HepG2 (cell line): ENCODE results near the gene PCDH12. TPM values are rescaled to one million over a fixed set of nuclear protein-coding genes. Genes with fewer than 3 reads are reported as not detected.

Source experiments
- CENPX ChIP-seq: sonication (generic); formaldehyde crosslinking; IDR thresholded peaks from 2 replicates; pipeline ENCODE4 v1.9.0; 2021; ENCODE audit warnings: mild to moderate bottlenecking, missing genetic modification reagents, moderate library complexity
- ERF ChIP-seq: IDR thresholded peaks from 2 replicates; pipeline ENCODE4 v1.6.1; 2018; ENCODE audit warnings: missing biosample characterization, missing genetic modification reagents
- MXI1 ChIP-seq: IDR thresholded peaks from 3 replicates; pipeline ENCODE4 v1.6.1; 2012; ENCODE audit warnings: low read depth, low read length, inconsistent platforms, borderline replicate concordance
- NCOA2 ChIP-seq: sonication (generic); formaldehyde crosslinking; IDR thresholded peaks from 2 replicates; pipeline ENCODE4 v1.8.0; 2022; ENCODE audit warnings: inconsistent platforms
- RELA ChIP-seq: sonication (generic); formaldehyde crosslinking; IDR thresholded peaks from 2 replicates; pipeline ENCODE4 v1.4.0; 2020; ENCODE audit warnings: missing genetic modification reagents
- RXRA ChIP-seq: sonication (generic); formaldehyde crosslinking; IDR thresholded peaks from 2 replicates; pipeline ENCODE4 v1.5.1; 2020; ENCODE audit warnings: missing genetic modification reagents
- SMAD1 ChIP-seq: sonication (generic); formaldehyde crosslinking; IDR thresholded peaks from 2 replicates; pipeline ENCODE4 v1.4.0; 2020; ENCODE audit warnings: missing genetic modification reagents, low read depth, mild to moderate bottlenecking, borderline replicate concordance
- YEATS2 ChIP-seq: sonication (generic); formaldehyde crosslinking; IDR thresholded peaks from 2 replicates; pipeline ENCODE4 v1.4.0; 2020; ENCODE audit warnings: missing genetic modification reagents, borderline replicate concordance
- ZFP1 ChIP-seq: IDR thresholded peaks from 2 replicates; pipeline ENCODE4 v1.6.1; 2016
- ZIK1 ChIP-seq: sonication (generic); formaldehyde crosslinking; IDR thresholded peaks from 2 replicates; pipeline ENCODE4 v1.5.0; 2020; ENCODE audit warnings: mild to moderate bottlenecking, low read depth, missing genetic modification reagents, borderline replicate concordance
- ZNF143 ChIP-seq: sonication (generic); formaldehyde crosslinking; IDR thresholded peaks from 2 replicates; pipeline ENCODE4 v1.4.0; 2020; ENCODE audit warnings: missing genetic modification reagents
- ZNF3 ChIP-seq: IDR thresholded peaks from 2 replicates; pipeline ENCODE4 v1.7.0; 2017; ENCODE audit warnings: inconsistent platforms
- ZNF343 ChIP-seq: sonication (generic); formaldehyde crosslinking; IDR thresholded peaks from 2 replicates; pipeline ENCODE4 v1.4.0; 2020; ENCODE audit warnings: mild to moderate bottlenecking, missing genetic modification reagents
- ZNF660 ChIP-seq: sonication (generic); formaldehyde crosslinking; IDR thresholded peaks from 2 replicates; pipeline ENCODE4 v1.5.1; 2020; ENCODE audit warnings: mild to moderate bottlenecking, low read depth, missing genetic modification reagents, borderline replicate concordance
- ZNF781 ChIP-seq: sonication (generic); formaldehyde crosslinking; IDR thresholded peaks from 2 replicates; pipeline ENCODE4 v1.5.1; 2020; ENCODE audit warnings: borderline replicate concordance, mild to moderate bottlenecking, missing genetic modification reagents; ENCODE audit errors: not compliant biosample characterization
- polyA plus RNA-seq, 8 experiments: library from polyadenylated mRNA; depleted of rRNA in 3 of 8; stranded (reverse) in 7 of 8; unstranded in 1 of 8; fragments of >200 nt; fragmentation: Illumina TruSeq in 4 of 8; extraction: Trizol in 4 of 8; gene quantifications; 2 replicates each; pipeline versions ENCODE4 v1.2.1 to v1.2.3, GENCODE V29; 2011 to 2016; ENCODE audit warnings: low read depth in 4 of 8, missing spikeins in 1 of 8, mixed read lengths in 1 of 8; ENCODE audit not compliant: insufficient read depth in 1 of 8
- total RNA-seq, 5 experiments: library from RNA; depleted of rRNA; stranded (reverse); fragments of >200 nt; fragmentation: Illumina TruSeq; extraction: Trizol; gene quantifications; 2 replicates each; pipeline ENCODE4 v1.2.3, GENCODE V29; 2016; ENCODE audit warnings: low read depth in 1 of 5
- TF ChIP-seq, protein P1 (sequence below): sonication (generic); formaldehyde crosslinking; IDR thresholded peaks from 2 replicates; pipeline ENCODE4 v1.9.0; 2021; ENCODE audit warnings: missing genetic modification reagents, mild to moderate bottlenecking, borderline replicate concordance
- TF ChIP-seq, protein P2 (sequence below): sonication (generic); formaldehyde crosslinking; IDR thresholded peaks from 2 replicates; pipeline ENCODE4 v1.5.0; 2020; ENCODE audit warnings: missing genetic modification reagents
- TF ChIP-seq, protein P3 (sequence below): sonication (generic); formaldehyde crosslinking; IDR thresholded peaks from 2 replicates; pipeline ENCODE4 v1.9.0; 2021; ENCODE audit warnings: missing genetic modification reagents, borderline replicate concordance
- TF ChIP-seq, protein P4 (sequence below): sonication (generic); formaldehyde crosslinking; IDR thresholded peaks from 2 replicates; pipeline ENCODE4 v1.8.1; 2022; ENCODE audit warnings: mild to moderate bottlenecking, missing genetic modification reagents
- TF ChIP-seq, protein P5 (sequence below): sonication (generic); formaldehyde crosslinking; IDR thresholded peaks from 2 replicates; pipeline ENCODE4 v1.5.0; 2020; ENCODE audit warnings: mild to moderate bottlenecking, low read depth, missing genetic modification reagents, borderline replicate concordance
- TF ChIP-seq, protein P6 (sequence below): sonication (generic); formaldehyde crosslinking; IDR thresholded peaks from 2 replicates; pipeline ENCODE4 v1.4.0; 2020; ENCODE audit warnings: missing genetic modification reagents

Gene PCDH12
- total and polyA plus RNA-seq, 2 of the 13 experiments (the other 11 are each of a cell fraction or from before 2014, with no cell fraction given) = not detected

DNA sequence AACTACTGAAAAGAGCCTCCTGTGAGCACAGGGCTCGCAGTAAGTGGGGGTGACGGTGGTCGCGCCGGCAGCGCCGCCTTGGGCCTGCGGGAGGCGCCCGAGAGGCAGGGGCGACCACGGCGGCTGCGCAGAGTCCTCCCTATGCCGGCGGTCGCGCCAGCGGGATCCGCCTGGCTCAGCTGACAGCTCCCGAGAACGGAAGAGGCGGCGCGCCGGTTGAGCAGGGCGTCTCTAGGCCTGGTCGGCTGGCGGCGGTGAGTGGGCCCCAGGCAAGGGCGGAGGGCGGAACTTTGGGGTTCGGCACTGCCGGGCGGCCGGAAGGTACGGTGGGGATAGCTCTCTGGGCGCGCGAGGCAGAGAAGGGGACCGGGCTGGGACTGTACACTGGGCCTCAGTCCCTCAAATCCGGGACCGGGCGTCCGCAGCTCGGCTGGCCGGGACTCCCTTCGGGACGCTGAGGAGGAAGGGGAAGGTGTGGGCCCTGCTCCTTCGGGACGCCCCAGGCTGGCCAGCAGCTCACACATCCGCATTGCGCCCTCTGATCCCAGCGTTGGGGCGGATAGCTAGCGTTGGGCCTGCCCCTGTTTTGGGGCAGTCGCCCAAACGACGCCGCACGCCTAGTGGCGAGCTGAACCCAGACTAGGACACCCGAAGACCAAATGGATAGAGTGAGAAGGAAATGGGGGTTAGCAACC, 11.1 kb upstream of the PCDH12 start, which contains the start of gene RNF14 (continued):
- TF ChIP-seq YEATS2 (CRISPR knock-in tag) (peak; percentile 82), NCOA2 (CRISPR knock-in tag) (no peak), ZIK1 (CRISPR knock-in tag) (peak; percentile 65; the same call in 1 of the 2 replicates), ZFP1 (CRISPR knock-in tag) (no peak), RELA (CRISPR knock-in tag) (no peak), ZNF3 (CRISPR knock-in tag) (no peak), MXI1 (peak; percentile 72; the same call in 1 of the 3 replicates), RXRA (CRISPR knock-in tag) (peak; percentile 74), ZNF343 (CRISPR knock-in tag) (no peak; the same call in 1 of the 2 replicates), SMAD1 (CRISPR knock-in tag) (no peak), ZNF781 (CRISPR knock-in tag) (peak; percentile 58), ZNF660 (CRISPR knock-in tag) (no peak), ERF (CRISPR knock-in tag) (peak; percentile 82; the same call in 1 of the 2 replicates), CENPX (CRISPR knock-in tag) (no peak), ZNF143 (CRISPR knock-in tag) (peak; percentile 24; the same call in 1 of the 2 replicates)
- TF ChIP-seq, protein P1, sequence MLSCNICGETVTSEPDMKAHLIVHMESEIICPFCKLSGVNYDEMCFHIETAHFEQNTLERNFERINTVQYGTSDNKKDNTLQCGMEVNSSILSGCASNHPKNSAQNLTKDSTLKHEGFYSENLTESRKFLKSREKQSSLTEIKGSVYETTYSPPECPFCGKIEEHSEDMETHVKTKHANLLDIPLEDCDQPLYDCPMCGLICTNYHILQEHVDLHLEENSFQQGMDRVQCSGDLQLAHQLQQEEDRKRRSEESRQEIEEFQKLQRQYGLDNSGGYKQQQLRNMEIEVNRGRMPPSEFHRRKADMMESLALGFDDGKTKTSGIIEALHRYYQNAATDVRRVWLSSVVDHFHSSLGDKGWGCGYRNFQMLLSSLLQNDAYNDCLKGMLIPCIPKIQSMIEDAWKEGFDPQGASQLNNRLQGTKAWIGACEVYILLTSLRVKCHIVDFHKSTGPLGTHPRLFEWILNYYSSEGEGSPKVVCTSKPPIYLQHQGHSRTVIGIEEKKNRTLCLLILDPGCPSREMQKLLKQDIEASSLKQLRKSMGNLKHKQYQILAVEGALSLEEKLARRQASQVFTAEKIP (CRISPR knock-in tag) = 0 out of 2 replicates have a peak, but pooled peaks have one; percentile 65
- TF ChIP-seq, protein P2, sequence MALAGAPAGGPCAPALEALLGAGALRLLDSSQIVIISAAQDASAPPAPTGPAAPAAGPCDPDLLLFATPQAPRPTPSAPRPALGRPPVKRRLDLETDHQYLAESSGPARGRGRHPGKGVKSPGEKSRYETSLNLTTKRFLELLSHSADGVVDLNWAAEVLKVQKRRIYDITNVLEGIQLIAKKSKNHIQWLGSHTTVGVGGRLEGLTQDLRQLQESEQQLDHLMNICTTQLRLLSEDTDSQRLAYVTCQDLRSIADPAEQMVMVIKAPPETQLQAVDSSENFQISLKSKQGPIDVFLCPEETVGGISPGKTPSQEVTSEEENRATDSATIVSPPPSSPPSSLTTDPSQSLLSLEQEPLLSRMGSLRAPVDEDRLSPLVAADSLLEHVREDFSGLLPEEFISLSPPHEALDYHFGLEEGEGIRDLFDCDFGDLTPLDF (CRISPR knock-in tag) = peak; percentile 78
- TF ChIP-seq, protein P3, sequence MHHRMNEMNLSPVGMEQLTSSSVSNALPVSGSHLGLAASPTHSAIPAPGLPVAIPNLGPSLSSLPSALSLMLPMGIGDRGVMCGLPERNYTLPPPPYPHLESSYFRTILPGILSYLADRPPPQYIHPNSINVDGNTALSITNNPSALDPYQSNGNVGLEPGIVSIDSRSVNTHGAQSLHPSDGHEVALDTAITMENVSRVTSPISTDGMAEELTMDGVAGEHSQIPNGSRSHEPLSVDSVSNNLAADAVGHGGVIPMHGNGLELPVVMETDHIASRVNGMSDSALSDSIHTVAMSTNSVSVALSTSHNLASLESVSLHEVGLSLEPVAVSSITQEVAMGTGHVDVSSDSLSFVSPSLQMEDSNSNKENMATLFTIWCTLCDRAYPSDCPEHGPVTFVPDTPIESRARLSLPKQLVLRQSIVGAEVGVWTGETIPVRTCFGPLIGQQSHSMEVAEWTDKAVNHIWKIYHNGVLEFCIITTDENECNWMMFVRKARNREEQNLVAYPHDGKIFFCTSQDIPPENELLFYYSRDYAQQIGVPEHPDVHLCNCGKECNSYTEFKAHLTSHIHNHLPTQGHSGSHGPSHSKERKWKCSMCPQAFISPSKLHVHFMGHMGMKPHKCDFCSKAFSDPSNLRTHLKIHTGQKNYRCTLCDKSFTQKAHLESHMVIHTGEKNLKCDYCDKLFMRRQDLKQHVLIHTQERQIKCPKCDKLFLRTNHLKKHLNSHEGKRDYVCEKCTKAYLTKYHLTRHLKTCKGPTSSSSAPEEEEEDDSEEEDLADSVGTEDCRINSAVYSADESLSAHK (CRISPR knock-in tag) = no peak
- TF ChIP-seq, protein P4, sequence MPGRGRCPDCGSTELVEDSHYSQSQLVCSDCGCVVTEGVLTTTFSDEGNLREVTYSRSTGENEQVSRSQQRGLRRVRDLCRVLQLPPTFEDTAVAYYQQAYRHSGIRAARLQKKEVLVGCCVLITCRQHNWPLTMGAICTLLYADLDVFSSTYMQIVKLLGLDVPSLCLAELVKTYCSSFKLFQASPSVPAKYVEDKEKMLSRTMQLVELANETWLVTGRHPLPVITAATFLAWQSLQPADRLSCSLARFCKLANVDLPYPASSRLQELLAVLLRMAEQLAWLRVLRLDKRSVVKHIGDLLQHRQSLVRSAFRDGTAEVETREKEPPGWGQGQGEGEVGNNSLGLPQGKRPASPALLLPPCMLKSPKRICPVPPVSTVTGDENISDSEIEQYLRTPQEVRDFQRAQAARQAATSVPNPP (CRISPR knock-in tag) = no peak
- TF ChIP-seq, protein P5, sequence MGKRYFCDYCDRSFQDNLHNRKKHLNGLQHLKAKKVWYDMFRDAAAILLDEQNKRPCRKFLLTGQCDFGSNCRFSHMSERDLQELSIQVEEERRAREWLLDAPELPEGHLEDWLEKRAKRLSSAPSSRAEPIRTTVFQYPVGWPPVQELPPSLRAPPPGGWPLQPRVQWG (CRISPR knock-in tag) = no peak
- TF ChIP-seq, protein P6, sequence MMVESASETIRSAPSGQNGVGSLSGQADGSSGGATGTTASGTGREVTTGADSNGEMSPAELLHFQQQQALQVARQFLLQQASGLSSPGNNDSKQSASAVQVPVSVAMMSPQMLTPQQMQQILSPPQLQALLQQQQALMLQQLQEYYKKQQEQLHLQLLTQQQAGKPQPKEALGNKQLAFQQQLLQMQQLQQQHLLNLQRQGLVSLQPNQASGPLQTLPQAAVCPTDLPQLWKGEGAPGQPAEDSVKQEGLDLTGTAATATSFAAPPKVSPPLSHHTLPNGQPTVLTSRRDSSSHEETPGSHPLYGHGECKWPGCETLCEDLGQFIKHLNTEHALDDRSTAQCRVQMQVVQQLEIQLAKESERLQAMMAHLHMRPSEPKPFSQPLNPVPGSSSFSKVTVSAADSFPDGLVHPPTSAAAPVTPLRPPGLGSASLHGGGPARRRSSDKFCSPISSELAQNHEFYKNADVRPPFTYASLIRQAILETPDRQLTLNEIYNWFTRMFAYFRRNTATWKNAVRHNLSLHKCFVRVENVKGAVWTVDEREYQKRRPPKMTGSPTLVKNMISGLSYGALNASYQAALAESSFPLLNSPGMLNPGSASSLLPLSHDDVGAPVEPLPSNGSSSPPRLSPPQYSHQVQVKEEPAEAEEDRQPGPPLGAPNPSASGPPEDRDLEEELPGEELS (CRISPR knock-in tag) = peak; percentile 36; the same call in 1 of the 2 replicates
